HepG2 (cell line): ENCODE results near the gene AFF4. TPM values are rescaled to one million over a fixed set of nuclear protein-coding genes. Genes with fewer than 3 reads are reported as not detected.

Experiments
- ASH2L ChIP-seq: fragments of 300-600, 200-600 bp; sonication (generic); IDR thresholded peaks from 2 replicates; pipeline ENCODE4 v1.7.0; 2017; ENCODE audit warnings: low read depth, mild to moderate bottlenecking, moderate library complexity, mixed read lengths, low read length; ENCODE audit not compliant: insufficient read length
- ATF5 ChIP-seq: sonication (generic); formaldehyde crosslinking; IDR thresholded peaks from 2 replicates; pipeline ENCODE4 v1.4.0; 2020; ENCODE audit warnings: mild to moderate bottlenecking, low read depth, missing genetic modification reagents
- ATF6 ChIP-seq: sonication (generic); formaldehyde crosslinking; conservative IDR thresholded peaks from 2 replicates; pipeline ENCODE4 v1.4.0; 2020; ENCODE audit warnings: missing genetic modification reagents
- CREB3 ChIP-seq: sonication (generic); formaldehyde crosslinking; IDR thresholded peaks from 2 replicates; pipeline ENCODE4 v1.5.0; 2020; ENCODE audit warnings: missing genetic modification reagents
- CTCF ChIP-seq: sonication (generic); formaldehyde crosslinking; IDR thresholded peaks from 2 replicates; pipeline ENCODE4 v1.5.0; 2020; ENCODE audit warnings: mild to moderate bottlenecking, missing genetic modification reagents, moderate library complexity
- EP300 ChIP-seq, 3 experiments: sonication (generic) in 1 of 3; formaldehyde crosslinking in 1 of 3; IDR thresholded peaks; 2 replicates each; pipeline versions ENCODE4 v1.5.1 to v1.6.1; 2011 to 2020; ENCODE audit warnings: low read depth in 2 of 3, low read length in 2 of 3, borderline replicate concordance in 1 of 3, improper control_type of control experiment in 1 of 3, mild to moderate bottlenecking in 1 of 3, missing genetic modification reagents in 1 of 3, moderate library complexity in 1 of 3
- GABPB1 ChIP-seq: IDR thresholded peaks from 2 replicates; pipeline ENCODE4 v1.6.1; 2016; ENCODE audit warnings: mild to moderate bottlenecking, missing genetic modification reagents, moderate library complexity, missing compliant biosample characterization
- KDM3A ChIP-seq: IDR thresholded peaks from 2 replicates; pipeline ENCODE4 v1.6.1; 2018; ENCODE audit warnings: low read depth, missing compliant biosample characterization
- MXI1 ChIP-seq: IDR thresholded peaks from 3 replicates; pipeline ENCODE4 v1.6.1; 2012; ENCODE audit warnings: low read depth, low read length, inconsistent platforms, borderline replicate concordance
- POLR2A ChIP-seq, 2 experiments: IDR thresholded peaks; 2 replicates each; pipeline ENCODE4 v1.6.1; 2011; ENCODE audit warnings: low read depth in 2 of 2, low read length in 2 of 2, mild to moderate bottlenecking in 1 of 2, moderate library complexity in 1 of 2; ENCODE audit not compliant: insufficient read depth in 1 of 2
- PRMT3 ChIP-seq: sonication (generic); formaldehyde crosslinking; IDR thresholded peaks from 2 replicates; pipeline ENCODE4 v1.8.1; 2022; ENCODE audit warnings: low read depth, mild to moderate bottlenecking, moderate library complexity, missing genetic modification reagents, borderline replicate concordance
- RBM22 ChIP-seq: fragments of 200-400 bp; formaldehyde crosslinking; optimal IDR thresholded peaks from 2 replicates; pipeline ENCODE3; 2017; ENCODE audit warnings: mild to moderate bottlenecking, low read length, moderate library complexity
- RFXANK ChIP-seq: IDR thresholded peaks from 2 replicates; pipeline ENCODE4 v1.6.1; 2016
- TOPORS ChIP-seq: sonication (generic); formaldehyde crosslinking; IDR thresholded peaks from 2 replicates; pipeline ENCODE4 v1.8.0; 2023; ENCODE audit warnings: mild to moderate bottlenecking, missing genetic modification reagents
- ZHX2 ChIP-seq, 2 experiments: sonication (generic) in 1 of 2; formaldehyde crosslinking in 1 of 2; IDR thresholded peaks; 2 replicates each; pipeline versions ENCODE4 v1.6.1 to v1.9.0; 2014 to 2022; ENCODE audit warnings: antibody characterized with exemption in 1 of 2, borderline replicate concordance in 1 of 2, inconsistent platforms in 1 of 2, low read depth in 1 of 2, missing genetic modification reagents in 1 of 2
- ZNF34 ChIP-seq: sonication (generic); formaldehyde crosslinking; IDR thresholded peaks from 2 replicates; pipeline ENCODE4 v1.4.0; 2020; ENCODE audit warnings: mild to moderate bottlenecking, missing genetic modification reagents, borderline replicate concordance
- ZNF652 ChIP-seq: IDR thresholded peaks from 2 replicates; pipeline ENCODE4 v1.6.1; 2016; ENCODE audit warnings: low read depth, borderline replicate concordance
- polyA plus RNA-seq, 8 experiments: library from polyadenylated mRNA; depleted of rRNA in 3 of 8; stranded (reverse) in 7 of 8; unstranded in 1 of 8; fragments of >200 nt; fragmentation: Illumina TruSeq in 4 of 8; extraction: Trizol in 4 of 8; gene quantifications; 2 replicates each; pipeline versions ENCODE4 v1.2.1 to v1.2.3, GENCODE V29; 2011 to 2016; ENCODE audit warnings: low read depth in 4 of 8, missing spikeins in 1 of 8, mixed read lengths in 1 of 8; ENCODE audit not compliant: insufficient read depth in 1 of 8
- total RNA-seq, 5 experiments: library from RNA; depleted of rRNA; stranded (reverse); fragments of >200 nt; fragmentation: Illumina TruSeq; extraction: Trizol; gene quantifications; 2 replicates each; pipeline ENCODE4 v1.2.3, GENCODE V29; 2016; ENCODE audit warnings: low read depth in 1 of 5

Gene AFF4
- total and polyA plus RNA-seq, 2 of the 13 experiments (the other 11 are each of a cell fraction or from before 2014, with no cell fraction given) = 22.1 to 25.5 TPM

- TF ChIP-seq ATF6 (CRISPR knock-in tag) = no peak
- TF ChIP-seq EP300 (IDR thresholded peaks at IDR 0.05; ENCODE audit: low read depth in 2 of 2, low read length in 2 of 2) = 0 out of 4 replicates have a peak, but pooled peaks of 1 of the 2 experiments have one; percentile 43
- peak; percentile 68 for TF ChIP-seq EP300 (CRISPR knock-in tag; IDR thresholded peaks at IDR 0.05; ENCODE audit: borderline replicate concordance)
- 0 out of 2 replicates have a peak, but pooled peaks have one; percentile 66 for TF ChIP-seq KDM3A (CRISPR knock-in tag)
- TF ChIP-seq POLR2A (IDR thresholded peaks at IDR 0.05; ENCODE audit: insufficient read depth in 1 of 2, low read depth in 2 of 2, low read length in 2 of 2) = peak in 1 of 2 experiments; percentile 70; a peak in 2 of 4 replicates
- peak; percentile 40; the same call in 1 of the 2 replicates for TF ChIP-seq GABPB1
- TF ChIP-seq CTCF (CRISPR knock-in tag) = no peak
- TF ChIP-seq ZNF34 = 0 out of 2 replicates have a peak, but pooled peaks have one; percentile 29
- peak; percentile 57; the same call in 1 of the 2 replicates for TF ChIP-seq ZHX2 (IDR thresholded peaks at IDR 0.05; ENCODE audit: low read depth)
- no peak for TF ChIP-seq ZHX2 (CRISPR knock-in tag; IDR thresholded peaks at IDR 0.05; ENCODE audit: borderline replicate concordance)
- TF ChIP-seq RBM22 = no peak
- TF ChIP-seq CREB3 = no peak
- TF ChIP-seq PRMT3 = no peak
- no peak for TF ChIP-seq RFXANK
- no peak for TF ChIP-seq TOPORS
- TF ChIP-seq MXI1 = peak; percentile 51; the same call in 1 of the 3 replicates
- TF ChIP-seq ASH2L = no peak
- TF ChIP-seq ATF5 = no peak
- 0 out of 2 replicates have a peak, but pooled peaks have one; percentile 7 for TF ChIP-seq ZNF652 (CRISPR knock-in tag)
Observed at GRCh38 chr5:132837868-132838267, 125.6 kb downstream of the AFF4 start (continued).
